H1 (cell line): Measurements from ENCODE around the gene ACE. TPM values are rescaled to one million over a fixed set of nuclear protein-coding genes. Genes with fewer than 3 reads are reported as not detected.

Experiments used
- CHD7 ChIP-seq: fragments of 300-600 bp; sonication (generic); IDR thresholded peaks from 2 replicates; pipeline ENCODE4 v1.7.1; 2012; ENCODE audit warnings: low read length, moderate library complexity, mild to moderate bottlenecking, inconsistent platforms; ENCODE audit not compliant: insufficient replicate concordance
- polyA plus RNA-seq, 7 experiments: library from polyadenylated mRNA; depleted of rRNA in 3 of 7; stranded (reverse) in 5 of 7; unstranded in 2 of 7; fragments of >200 nt in 5 of 7; fragments of 200-250 nt in 2 of 7; gene quantifications; 1 replicate in 5 of 7; 2 replicates in 1 of 7; 4 replicates in 1 of 7; pipeline versions ENCODE4 v1.2.1 to v1.2.3, GENCODE V29; 2011 to 2013; ENCODE audit warnings: missing spikeins in 2 of 7, mixed read lengths in 2 of 7
- total RNA-seq: library from RNA; stranded (reverse); fragmentation: NEBNext Ultra II Directional; extraction: Animal tissue kit (Norgen Biotek cat#: 25700); gene quantifications from 2 replicates; pipeline ENCODE4 v1.2.1, GENCODE V29; 2021

The ACE gene
- total and polyA plus RNA-seq, 2 of the 8 experiments (the other 6 are each of a cell fraction or from before 2014, with no cell fraction given) = 2.5 to 5.5 TPM

- TF ChIP-seq CHD7 = no peak
These were observed 53.1 kb downstream of the ACE start (continued) for GRCh38 chr17:63529711-63530556.
